ENCODE data around the gene SMURF1.

- TF ChIP-seq CTCF (conservative IDR thresholded peaks at IDR 0.05 in 1 of 2, IDR thresholded peaks at IDR 0.05 in 1 of 2; ENCODE audit: extremely low read depth in 1 of 2, insufficient read depth in 1 of 2, low read depth in 1 of 2, low read length in 2 of 2) (no peak), EZH2 (IDR thresholded peaks at IDR 0.05; ENCODE audit: borderline replicate concordance, low read length) (no peak)
Measured at GRCh38 chr7:99079104-99079503, 64.8 kb downstream of the SMURF1 start.

Measured in mammary epithelial cell (primary cell).